ENCODE data around the gene GRIA3.

GRCh38 chrX:123513585-123514278 lies 329.7 kb downstream of the GRIA3 start:
- TF ChIP-seq CTCF (IDR thresholded peaks at IDR 0.05) (no peak), POLR2A (IDR thresholded peaks at IDR 0.05) (no peak)
